ENCODE measurements around the gene METTL22. TPM values are rescaled to one million over a fixed set of nuclear protein-coding genes. Genes with fewer than 3 reads are reported as not detected.

Gene METTL22
- total and polyA plus RNA-seq, 2 donors (not counting 3 experiments of a cell fraction or from before 2014, with no cell fraction given): 42.0 to 52.6 TPM

- intact Hi-C loops (cut with micrococcal nuclease): loop anchor here (2.0 kb wide), 1 partner anchor 51 kb away; no protein-coding TSS in a partner anchor
- DNase-seq (ENCODE audit: low read depth, low spot score) (no peak), FAIRE-seq (peak; percentile 52)
- BruUV-seq (replicated peaks): no TSS peak
- H3K9me1 ChIP-seq (replicated peaks; ENCODE audit: control insufficient read depth, extremely low read depth, insufficient read depth, low read length): no peaks in the 10 kb centered on the region
- CTCF ChIA-PET: interaction anchor here (1.0 to 4.0 kb wide), 5 partner anchors 15 to 206 kb away, joined by 3 to 14 read pairs (median 4); no protein-coding TSS in a partner anchor
- dilution Hi-C loops (cut with MboI; ENCODE audit: extremely low pct_ligation_motif_present, low sequenced_read_pairs): no loop called here
- POLR2A ChIA-PET: no interaction called here
- no peaks in the 10 kb centered on the region for H4K20me1 ChIP-seq (replicated peaks; ENCODE audit: control insufficient read depth, extremely low read depth, insufficient read depth, low read length)
- no peaks in the 10 kb centered on the region for H3K9me3 ChIP-seq (replicated peaks; ENCODE audit: control insufficient read depth, insufficient read depth, low read length)
- H3K79me2 ChIP-seq (ENCODE audit: control insufficient read depth, insufficient read depth, low read length): no peaks in the 10 kb centered on the region
- H2AFZ ChIP-seq (ENCODE audit: low read depth, low read length): peak overlapping the region; percentile 93
- peaks cover 0 to 2% of the 10 kb centered on the region in 2 experiments for H3K27me3 ChIP-seq (ENCODE audit: control insufficient read depth in 2 of 2, insufficient read depth in 2 of 2, low read length in 2 of 2)
- H3K27ac ChIP-seq (ENCODE audit: insufficient read depth, low read depth, low read length): no peak overlapping the region
- no peak overlapping the region for H3K9ac ChIP-seq (replicated peaks; ENCODE audit: extremely low read depth, insufficient read depth, low read length)
- H3K4me3 ChIP-seq (replicated peaks in 1 of 3; ENCODE audit: insufficient read depth in 1 of 3, low read depth in 1 of 3, low read length in 3 of 3): peak overlapping the region; percentile 36 to 51 (median 39)
- TF ChIP-seq EZH2 (IDR thresholded peaks at IDR 0.05; ENCODE audit: borderline replicate concordance, low read depth, low read length, severe bottlenecking): peak; percentile 48
- TF ChIP-seq POLR2AphosphoS5 (IDR thresholded peaks at IDR 0.05; ENCODE audit: insufficient read depth, low read depth, low read length): no peak
- TF ChIP-seq POLR2A (IDR thresholded peaks at IDR 0.05; ENCODE audit: low read depth, low read length): no peak
- peak overlapping the region; percentile 59 for H3K4me2 ChIP-seq (ENCODE audit: insufficient read depth, low read length)
- no peaks in the 10 kb centered on the region for H3K36me3 ChIP-seq (ENCODE audit: control insufficient read depth in 2 of 2, extremely low read depth in 1 of 2, insufficient read depth in 2 of 2, low read length in 2 of 2)
- H3K4me1 ChIP-seq (ENCODE audit: control insufficient read depth, extremely low read depth, insufficient read depth, low read length): peaks cover 6% of the 10 kb centered on the region
Observed at GRCh38 chr16:8673611-8674412, 52.3 kb downstream of the METTL22 start.

GRCh38 chr16:8674413-8675022, 53.0 kb downstream of the METTL22 start, which contains the start of gene ABAT:
TSS of gene ABAT (plus strand) at chr16:8674617. CDS start at chr16:8735740, 61,123 bp downstream.
- CTCF ChIA-PET: interaction anchor here (1.0 to 4.0 kb wide), 3 partner anchors 57 to 205 kb away, joined by 3 to 14 read pairs (median 4); no protein-coding TSS in a partner anchor
- H3K4me2 ChIP-seq (ENCODE audit: insufficient read depth, low read length): peak within 1 kb of the TSS; percentile 83
- no peaks in the 10 kb centered on the region for H4K20me1 ChIP-seq (replicated peaks; ENCODE audit: control insufficient read depth, extremely low read depth, insufficient read depth, low read length)
- H3K4me3 ChIP-seq (replicated peaks in 1 of 3; ENCODE audit: insufficient read depth in 1 of 3, low read depth in 1 of 3, low read length in 3 of 3): peak within 1 kb of the TSS; percentile 39 to 51 (median 46)
- no peaks in the 10 kb centered on the region for H3K79me2 ChIP-seq (ENCODE audit: control insufficient read depth, insufficient read depth, low read length)
- H2AFZ ChIP-seq (ENCODE audit: low read depth, low read length): peak within 1 kb of the TSS; percentile 93
- H3K27me3 ChIP-seq (ENCODE audit: control insufficient read depth in 2 of 2, insufficient read depth in 2 of 2, low read length in 2 of 2): peaks cover 0 to 2% of the 10 kb centered on the region in 2 experiments
- peak; percentile 77 for DNase-seq (ENCODE audit: low read depth, low spot score)
- no peaks in the 10 kb centered on the region for H3K36me3 ChIP-seq (ENCODE audit: control insufficient read depth in 2 of 2, extremely low read depth in 1 of 2, insufficient read depth in 2 of 2, low read length in 2 of 2)
- H3K9me3 ChIP-seq (replicated peaks; ENCODE audit: control insufficient read depth, insufficient read depth, low read length): no peaks in the 10 kb centered on the region
- H3K27ac ChIP-seq (ENCODE audit: insufficient read depth, low read depth, low read length): no peak within 1 kb of the TSS
- H3K4me1 ChIP-seq (ENCODE audit: control insufficient read depth, extremely low read depth, insufficient read depth, low read length): peaks cover 6% of the 10 kb centered on the region
- BruUV-seq (replicated peaks): no TSS peak
- dilution Hi-C loops (cut with MboI; ENCODE audit: extremely low pct_ligation_motif_present, low sequenced_read_pairs) (no loop called here), intact Hi-C loops (cut with micrococcal nuclease) (loop anchor here (2.0 kb wide), 1 partner anchor 52 kb away; no protein-coding TSS in a partner anchor)
- TF ChIP-seq FOS (IDR thresholded peaks at IDR 0.05; ENCODE audit: borderline replicate concordance, insufficient read depth, low read length) (no peak), EZH2 (IDR thresholded peaks at IDR 0.05; ENCODE audit: borderline replicate concordance, low read depth, low read length, severe bottlenecking) (peak; percentile 9)
- peak; percentile 67 for FAIRE-seq
- no peak within 1 kb of the TSS for H3K9ac ChIP-seq (replicated peaks; ENCODE audit: extremely low read depth, insufficient read depth, low read length)
- no peaks in the 10 kb centered on the region for H3K9me1 ChIP-seq (replicated peaks; ENCODE audit: control insufficient read depth, extremely low read depth, insufficient read depth, low read length)
- POLR2A ChIA-PET: no interaction called here
